ENCODE data around the gene RFLNA. TPM values are rescaled to one million over a fixed set of nuclear protein-coding genes. Genes with fewer than 3 reads are reported as not detected.

Gene RFLNA
- total and polyA plus RNA-seq, 2 experiments from 2014 or later, result 3.9 to 20.4 TPM

GRCh38 chr12:124301084-124301654, 6.3 kb downstream of the RFLNA start (continued):
- TF ChIP-seq ZNF114 (CRISPR knock-in tag; IDR thresholded peaks at IDR 0.05), result no peak
- no peak for TF ChIP-seq EZH2phosphoT487 (IDR thresholded peaks at IDR 0.05; ENCODE audit: unreplicated experiment)
- no peak for TF ChIP-seq NANOG (IDR thresholded peaks at IDR 0.05; ENCODE audit: borderline replicate concordance)
- no peak for TF ChIP-seq JUNB (IDR thresholded peaks at IDR 0.05; ENCODE audit: unreplicated experiment)

GRCh38 chr12:124302241-124302806, 7.4 kb downstream of the RFLNA start:
- Histone ChIP-seq H2AFZ (no peak overlapping the region), H3K36me3 (ENCODE audit: insufficient read depth) (no peaks in the 10 kb centered on the region), H4K20me1 (replicated peaks; ENCODE audit: insufficient read depth) (no peaks in the 10 kb centered on the region; the same call in 1 of the 2 replicates), H3K27ac (ENCODE audit: low read depth) (no peak overlapping the region), H3K79me2 (replicated peaks; ENCODE audit: insufficient read depth) (peaks cover 19% of the 10 kb centered on the region), H3K9me2 (ENCODE audit: insufficient read depth) (no peaks in the 10 kb centered on the region), H3K4me2 (no peak overlapping the region), H3K27me3 (ENCODE audit: insufficient read depth) (no peaks in the 10 kb centered on the region), H3F3A (replicated peaks; ENCODE audit: low read depth) (no peaks in the 10 kb centered on the region), H3K4me1 (ENCODE audit: insufficient read depth) (peaks cover 7% of the 10 kb centered on the region; the same call in 1 of the 2 replicates), H3K4me3 (no peak overlapping the region)
- H3K9me3 Mint-ChIP-seq, result no peaks in the 10 kb centered on the region
- DNase-seq (ENCODE audit: low spot score) (no peak), ATAC-seq (no peak)
- no peak overlapping the region for H3K27ac Mint-ChIP-seq
- H3K4me3 Mint-ChIP-seq, result no peak overlapping the region
- peaks cover 16% of the 10 kb centered on the region for H3K27me3 Mint-ChIP-seq (ENCODE audit: insufficient read depth, low read depth, poor library complexity)
- TF ChIP-seq STAT1 (IDR thresholded peaks at IDR 0.05; ENCODE audit: unreplicated experiment) (no peak), ZNF114 (CRISPR knock-in tag; IDR thresholded peaks at IDR 0.05) (no peak), NANOG (IDR thresholded peaks at IDR 0.05; ENCODE audit: borderline replicate concordance) (no peak), EZH2phosphoT487 (IDR thresholded peaks at IDR 0.05; ENCODE audit: unreplicated experiment) (no peak), POLR2AphosphoS5 (IDR thresholded peaks at IDR 0.05; ENCODE audit: low read depth) (no peak)
- peaks cover 10% of the 10 kb centered on the region for H3K36me3 Mint-ChIP-seq (ENCODE audit: low read depth)
- H3K4me1 Mint-ChIP-seq, result peaks cover 12% of the 10 kb centered on the region; the same call in 2 of the 3 replicates

GRCh38 chr12:124302807-124303578, 8.1 kb downstream of the RFLNA start:
- Histone ChIP-seq H3K4me3 (no peak overlapping the region), H3K4me2 (no peak overlapping the region), H3F3A (replicated peaks; ENCODE audit: low read depth) (no peaks in the 10 kb centered on the region), H2AFZ (no peak overlapping the region), H3K4me1 (ENCODE audit: insufficient read depth) (peaks cover 5% of the 10 kb centered on the region; the same call in 1 of the 2 replicates), H3K9me2 (ENCODE audit: insufficient read depth) (no peaks in the 10 kb centered on the region), H4K20me1 (replicated peaks; ENCODE audit: insufficient read depth) (no peaks in the 10 kb centered on the region), H3K36me3 (ENCODE audit: insufficient read depth) (no peaks in the 10 kb centered on the region), H3K27me3 (ENCODE audit: insufficient read depth) (no peaks in the 10 kb centered on the region), H3K79me2 (replicated peaks; ENCODE audit: insufficient read depth) (peaks cover 17% of the 10 kb centered on the region), H3K27ac (ENCODE audit: low read depth) (no peak overlapping the region)
- no peak overlapping the region for H3K27ac Mint-ChIP-seq
- DNase-seq (ENCODE audit: low spot score) (no peak), ATAC-seq (peak; percentile 21)
- H3K4me1 Mint-ChIP-seq, result peaks cover 6% of the 10 kb centered on the region; the same call in 2 of the 3 replicates
- H3K27me3 Mint-ChIP-seq (ENCODE audit: insufficient read depth, low read depth, poor library complexity), result peaks cover 16% of the 10 kb centered on the region
- TF ChIP-seq ETS1 (IDR thresholded peaks at IDR 0.05) (no peak), CTCF (conservative IDR thresholded peaks at IDR 0.05; ENCODE audit: low read depth in 2 of 2) (peak in 1 of 2 experiments; percentile 26; a peak in 2 of 4 replicates)
- H3K36me3 Mint-ChIP-seq (ENCODE audit: low read depth), result peaks cover 10% of the 10 kb centered on the region
- H3K4me3 Mint-ChIP-seq, result no peak overlapping the region
- no peaks in the 10 kb centered on the region for H3K9me3 Mint-ChIP-seq

All from GM23338 (cell line).